HG03097 (cell line): Measurements from ENCODE around the gene PIGN.

Source experiments
- ATAC-seq: cut with Tn5 transposase; IDR thresholded peaks from one replicate; pipeline ENCODE4 v1.9.1; 2021; ENCODE audit not compliant: unreplicated experiment, low FRiP score

PIGN gene

GRCh38 chr18:62119884-62120283, 67.0 kb downstream of the PIGN start:
- ATAC-seq = no peak

GRCh38 chr18:62118328-62118727, 68.5 kb downstream of the PIGN start:
- ATAC-seq = no peak

DNA sequence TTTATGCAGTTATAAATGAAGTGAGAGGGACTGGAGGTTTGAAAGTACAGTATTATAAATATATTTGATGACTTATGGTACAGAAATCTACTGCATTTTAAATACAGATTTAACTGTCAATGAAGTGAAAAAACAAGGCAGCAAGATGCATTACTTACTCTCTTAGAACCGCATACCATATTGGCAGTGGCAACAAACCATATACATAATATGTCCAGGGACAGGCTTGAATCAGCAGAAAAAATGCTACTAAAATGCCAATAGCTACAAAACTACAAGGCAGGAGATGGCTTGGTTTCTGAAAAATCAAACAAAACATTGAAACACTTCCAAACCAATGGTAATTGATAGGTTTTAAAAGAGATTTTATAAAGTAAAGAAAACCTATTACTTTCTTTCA, 77.2 kb downstream of the PIGN start:
- no peak for ATAC-seq

- no peak for ATAC-seq
Measured at GRCh38 chr18:62107881-62108280, 79.0 kb downstream of the PIGN start.

DNA sequence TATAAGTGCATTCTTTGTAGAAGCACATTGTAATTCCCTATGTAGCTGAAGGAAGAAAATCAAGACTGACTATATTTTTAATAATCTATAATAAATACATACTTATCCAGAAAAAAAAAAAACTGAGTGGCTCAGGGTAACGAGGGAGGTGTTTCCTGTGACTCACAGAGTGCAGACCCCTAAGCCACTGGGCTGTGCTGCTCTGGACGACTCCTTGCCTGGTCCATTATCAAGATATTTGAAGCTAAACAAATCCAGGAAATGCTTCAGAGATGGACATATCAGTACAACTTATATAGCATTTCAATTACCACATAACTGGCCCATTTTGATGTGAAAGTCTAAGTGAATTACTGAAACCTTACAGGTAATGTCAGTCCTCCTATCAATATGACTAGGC, 80.6 kb downstream of the PIGN start:
- no peak for ATAC-seq

- ATAC-seq = no peak
Measured at GRCh38 chr18:62105376-62105775, 81.5 kb downstream of the PIGN start.

- no peak for ATAC-seq
Measured at GRCh38 chr18:62102221-62102620, 84.6 kb downstream of the PIGN start.

DNA sequence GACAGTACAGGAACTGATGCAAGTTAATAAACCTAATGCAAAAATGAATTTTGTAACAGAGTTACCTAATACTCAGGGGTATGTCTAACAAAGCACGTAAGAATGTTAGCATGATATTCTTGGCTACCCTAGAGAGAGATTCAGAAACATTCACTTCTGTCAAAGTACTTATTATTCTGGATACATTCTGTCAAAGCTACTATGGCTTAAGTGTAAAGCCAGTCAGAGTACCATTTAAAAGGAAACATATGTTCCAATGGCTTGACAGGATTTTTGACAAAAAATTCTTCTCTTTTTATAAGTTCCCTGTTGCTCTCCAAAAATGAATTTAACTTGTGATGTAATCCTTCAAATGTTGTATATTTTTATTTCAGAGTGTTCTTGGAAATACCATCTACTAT, 85.5 kb downstream of the PIGN start:
- ATAC-seq = no peak

- ATAC-seq = no peak
Measured at GRCh38 chr18:62098960-62099359, 87.9 kb downstream of the PIGN start.

DNA sequence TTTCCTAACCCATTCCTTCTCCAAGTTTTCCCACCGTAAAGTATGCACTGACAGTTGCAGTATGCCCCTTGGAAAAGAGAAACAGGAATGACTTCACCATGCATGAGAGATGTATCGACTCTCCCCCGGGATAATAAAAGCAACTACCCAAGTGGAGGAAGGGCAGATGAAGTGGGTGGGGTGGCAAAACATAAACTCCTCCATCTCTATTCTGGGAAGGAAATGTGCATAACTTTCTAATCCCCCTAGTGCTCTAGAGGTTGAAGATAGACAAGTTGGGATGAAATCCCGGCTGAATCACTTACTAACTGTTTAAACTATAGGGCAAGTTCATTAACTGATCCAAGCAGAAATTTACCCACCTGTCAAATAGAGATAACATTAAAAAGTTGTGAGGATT, 89.2 kb downstream of the PIGN start:
- ATAC-seq = no peak

DNA sequence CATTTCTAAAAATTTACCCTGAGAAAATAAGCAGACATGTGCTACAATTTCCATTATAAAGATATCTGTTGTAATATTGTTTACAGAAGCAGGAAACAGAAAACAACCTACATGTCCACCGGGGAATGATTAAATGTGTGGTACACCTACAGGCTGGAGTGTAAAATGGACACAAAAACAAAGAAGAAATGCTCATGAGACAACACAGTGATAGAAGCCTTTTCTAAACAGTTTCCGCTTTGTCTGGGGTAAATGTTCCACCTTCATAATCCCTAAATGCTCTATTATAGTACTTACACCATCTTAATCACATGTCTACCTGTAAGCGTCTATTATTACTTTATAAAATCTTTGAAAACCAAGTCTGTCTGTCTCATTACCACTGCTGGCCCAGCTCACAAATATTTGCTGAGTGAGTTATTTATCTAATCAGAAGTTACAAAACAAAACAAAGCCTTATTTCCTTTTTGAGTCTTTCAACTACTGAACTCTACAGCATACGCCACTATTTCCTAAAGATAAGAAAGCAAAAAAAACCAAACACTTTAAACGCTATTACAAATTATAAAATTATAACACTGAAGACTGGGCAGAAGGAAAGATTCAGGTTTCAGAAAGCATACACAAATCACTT, 95.3 kb downstream of the PIGN start:
- ATAC-seq = no peak

DNA sequence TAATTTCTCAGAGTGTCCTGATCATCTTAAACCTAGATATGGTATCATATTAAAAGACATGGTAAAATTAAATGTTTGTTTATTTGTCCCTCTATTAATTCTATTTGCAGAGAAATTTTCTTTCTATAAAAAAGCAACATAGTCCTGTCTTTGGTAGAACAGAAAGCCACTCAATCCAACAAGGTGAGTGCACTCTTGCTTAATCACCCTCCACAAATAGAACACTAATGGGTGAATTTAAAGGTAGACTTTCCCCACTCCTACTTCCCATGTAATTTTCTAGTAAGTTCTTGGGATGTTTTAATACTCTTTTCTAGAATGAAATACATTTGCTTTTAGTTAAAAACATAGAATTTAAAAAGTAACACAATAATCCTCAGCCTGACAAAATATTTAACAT, 97.7 kb downstream of the PIGN start:
- ATAC-seq = no peak

DNA sequence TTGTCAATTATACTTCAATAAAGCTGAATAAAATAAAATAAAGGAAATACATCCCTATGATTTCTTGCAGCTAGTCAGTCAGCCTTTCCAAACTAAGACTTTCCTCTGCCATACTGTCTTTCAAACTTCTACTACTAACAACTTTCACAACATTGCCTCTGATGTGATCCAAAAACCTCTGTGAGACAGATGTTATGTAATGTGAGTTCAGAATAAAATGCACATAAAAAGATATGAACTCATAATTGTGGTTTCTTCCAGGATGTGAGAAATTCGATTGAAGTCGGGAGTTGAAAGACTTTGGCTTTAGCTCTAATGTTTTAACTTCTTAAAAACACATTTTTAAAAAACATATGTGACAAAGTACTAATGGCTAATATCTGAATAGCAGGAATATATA, 98.7 kb downstream of the PIGN start:
- ATAC-seq = no peak

DNA sequence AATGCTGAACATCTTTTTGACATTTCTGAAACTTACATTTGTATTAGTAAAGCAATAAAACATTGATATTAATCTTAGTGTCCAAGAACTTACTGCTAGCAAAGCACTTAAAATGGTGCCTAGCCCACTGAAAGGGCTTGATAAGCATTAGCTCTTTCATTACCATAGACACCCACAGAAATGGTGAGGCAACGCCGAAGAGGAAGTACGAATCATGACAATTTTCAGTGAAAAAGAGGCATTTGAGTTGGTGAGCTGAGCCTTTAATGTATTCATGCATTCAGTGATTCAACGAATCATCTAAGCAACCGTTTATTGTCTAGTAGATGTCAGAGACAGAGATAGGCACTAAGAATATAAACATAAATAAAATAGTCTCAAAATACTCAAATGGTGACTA, 101.1 kb downstream of the PIGN start:
- no peak for ATAC-seq

DNA sequence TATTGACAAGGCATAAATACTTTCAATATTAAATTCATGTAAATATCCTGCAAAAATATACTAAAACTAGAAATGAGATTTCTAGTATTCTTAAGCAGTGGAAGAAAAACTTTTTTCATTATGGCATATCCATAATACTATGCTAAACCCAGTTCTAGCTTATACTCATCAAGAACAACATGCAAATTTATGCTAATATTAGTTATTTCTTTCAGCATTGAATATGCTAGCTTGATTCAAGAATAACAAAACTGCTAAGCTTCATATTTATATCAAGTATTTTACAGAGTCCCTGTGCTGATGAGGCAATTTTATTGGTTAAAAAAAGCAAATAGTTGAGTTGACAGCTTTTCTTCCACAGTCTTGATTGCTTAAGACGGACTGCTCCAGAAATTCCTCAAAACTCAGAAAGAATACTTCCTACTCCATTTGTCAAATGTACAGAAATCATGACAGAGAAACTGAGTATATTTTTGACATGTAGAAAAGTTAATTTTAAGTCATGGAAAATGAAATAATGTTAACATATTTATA, 105.0 kb downstream of the PIGN start:
- ATAC-seq = no peak

GRCh38 chr18:62081248-62081647, 105.6 kb downstream of the PIGN start:
- no peak for ATAC-seq

DNA sequence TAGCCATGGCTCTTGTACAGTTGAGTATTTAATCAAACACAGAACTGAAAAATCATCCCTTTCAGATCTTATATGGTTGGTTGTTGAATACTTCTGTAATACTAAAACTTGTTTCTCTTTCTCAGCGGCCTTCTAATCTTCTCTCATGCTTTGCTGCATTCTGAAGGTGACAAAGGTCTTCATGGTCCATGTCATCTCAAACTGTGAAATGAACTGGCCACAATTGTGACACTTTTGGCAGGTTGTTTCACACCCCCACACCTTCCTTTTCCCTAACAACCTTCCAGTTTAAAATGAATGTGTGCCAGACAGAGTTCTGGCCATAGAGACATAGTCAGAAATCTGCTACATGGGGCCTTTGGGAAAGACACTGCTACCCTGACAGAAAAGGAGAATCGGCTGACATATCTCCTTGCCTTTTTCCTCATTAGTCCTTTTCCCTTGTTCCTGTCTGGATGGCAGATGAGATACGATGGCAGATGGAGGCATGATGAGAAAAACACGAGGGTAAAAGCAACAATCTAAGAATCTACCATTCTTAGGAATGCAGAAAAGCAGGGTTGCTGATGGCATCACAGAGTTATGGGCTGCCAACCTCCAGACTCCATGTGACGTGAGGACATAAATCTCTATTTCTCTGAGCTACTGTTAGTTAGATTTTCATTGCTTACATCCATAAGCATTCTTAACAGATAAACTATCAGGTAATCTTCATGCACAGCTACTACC, 106.5 kb downstream of the PIGN start:
- no peak for ATAC-seq

- no peak for ATAC-seq
Measured at GRCh38 chr18:62073461-62074281, 113.2 kb downstream of the PIGN start.

DNA sequence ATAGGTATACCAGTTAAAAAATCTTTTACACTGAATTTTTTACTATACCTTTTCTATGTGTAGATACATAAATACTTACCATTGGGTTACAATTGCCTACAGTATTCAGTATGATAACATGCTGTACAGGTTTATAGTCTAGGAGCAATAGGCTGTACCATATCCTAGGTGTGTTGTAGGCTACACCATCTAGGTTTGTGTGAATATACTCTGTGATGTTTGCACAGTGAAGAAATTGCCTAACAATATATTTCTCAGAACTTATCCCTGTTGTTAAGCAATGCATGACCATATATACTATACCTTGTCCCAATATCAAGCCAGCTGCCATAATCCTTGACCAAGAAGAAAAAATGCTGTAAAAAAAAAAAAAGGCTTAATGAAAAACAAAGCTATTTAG, 114.5 kb downstream of the PIGN start:
- ATAC-seq = no peak

DNA sequence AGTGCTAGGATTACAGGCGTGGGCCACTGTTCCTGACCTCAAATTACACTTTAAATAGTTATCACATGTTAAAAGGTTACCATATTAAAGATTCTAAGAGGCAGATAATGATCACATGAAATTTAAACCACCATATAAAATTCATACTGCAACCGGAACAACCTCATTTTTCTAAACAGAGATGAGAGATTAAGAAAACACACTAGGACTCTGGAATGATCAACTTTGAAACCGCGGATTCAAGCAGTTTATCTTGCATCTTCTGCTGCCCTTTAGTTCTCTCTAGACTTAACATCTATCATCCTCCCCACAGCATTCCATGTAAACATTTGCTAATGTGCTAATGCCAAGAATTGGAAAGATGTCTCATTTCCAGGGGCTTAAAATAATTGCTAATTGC, 115.8 kb downstream of the PIGN start:
- no peak for ATAC-seq

DNA sequence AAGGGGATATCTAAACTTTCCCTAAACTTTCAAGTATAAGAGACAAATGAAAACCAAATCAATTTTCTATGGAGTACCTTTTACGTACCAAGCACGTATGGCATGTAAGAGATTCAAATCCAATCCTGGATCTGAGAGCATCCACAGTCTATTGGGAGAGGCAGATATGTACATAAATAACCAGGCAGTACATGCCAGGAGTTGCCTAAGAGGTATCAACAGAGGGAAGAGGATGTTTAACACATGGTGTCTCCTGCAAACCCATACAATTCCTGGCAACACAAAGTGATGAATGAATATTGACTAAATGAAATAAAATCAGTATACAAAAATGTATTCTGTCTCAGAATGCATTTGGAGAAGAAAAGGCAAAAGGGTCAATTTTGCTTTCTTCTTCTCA, 116.6 kb downstream of the PIGN start:
- no peak for ATAC-seq
